Caki2 (cell line): ENCODE measurements around the gene OLR1. TPM values are rescaled to one million over a fixed set of nuclear protein-coding genes. Genes with fewer than 3 reads are reported as not detected.
"Not testable (repeated sequence)": the region's sequence is repeated elsewhere in the genome, so short reads cannot be mapped to it uniquely, and the experiment has no call there.

Source experiments
- DNase-seq: peaks from one replicate; pipeline ENCODE4 v3.0.0-alpha.2; 2015; ENCODE audit warnings: low read depth
- in situ Hi-C: cut with HindIII; loops from 2 replicates; pipeline ENCODE4 v1.10.0; 2016; ENCODE audit warnings: low sequenced_read_pairs, low pct_unique_long_range_greater_than_20kb, mixed read lengths
- total RNA-seq: library from RNA; depleted of rRNA; stranded (reverse); fragments of >200 nt; shearing (Covaris generic); gene quantifications from 2 replicates; pipeline ENCODE4 v1.2.3, GENCODE V29; 2014; ENCODE audit warnings: low replicate concordance

The OLR1 gene
- total RNA-seq, 1 experiment from 2014 or later: not detected

GRCh38 chr12:10196210-10196609 is 24.3 kb upstream of the OLR1 start:
- DNase-seq: no peak
- in situ Hi-C loops: no loop called here

- in situ Hi-C loops: no loop called here
Observed at GRCh38 chr12:10194160-10194670, 22.3 kb upstream of the OLR1 start.

GRCh38 chr12:10191865-10192264 is 19.9 kb upstream of the OLR1 start:
- in situ Hi-C loops: no loop called here
- peak; percentile 65 for DNase-seq

More at GRCh38 chr12:10194160-10194670, 22.3 kb upstream of the OLR1 start:
- no peak for DNase-seq

GRCh38 chr12:10190558-10191388 is 18.8 kb upstream of the OLR1 start:
- in situ Hi-C loops: no loop called here

GRCh38 chr12:10189653-10190052 is 17.7 kb upstream of the OLR1 start:
- in situ Hi-C loops: no loop called here
- DNase-seq: no peak

More at GRCh38 chr12:10190558-10191388, 18.8 kb upstream of the OLR1 start:
- DNase-seq: peak; percentile 59

- DNase-seq, in situ Hi-C loops: not testable (repeated sequence)
Observed at GRCh38 chr12:10186958-10187357, 15.0 kb upstream of the OLR1 start.

GRCh38 chr12:10186299-10186698 is 14.4 kb upstream of the OLR1 start:
- no peak for DNase-seq
- in situ Hi-C loops: no loop called here

- in situ Hi-C loops: no loop called here
- DNase-seq: no peak
Observed at GRCh38 chr12:10184261-10184843, 12.4 kb upstream of the OLR1 start.

- in situ Hi-C loops: no loop called here
- no peak for DNase-seq
Observed at GRCh38 chr12:10182354-10183049, 10.6 kb upstream of the OLR1 start.

- in situ Hi-C loops: no loop called here
- peak; percentile 24 for DNase-seq
Observed at GRCh38 chr12:10179776-10180181, 7.8 kb upstream of the OLR1 start.

- in situ Hi-C loops: no loop called here
- DNase-seq: no peak
Observed at GRCh38 chr12:10178821-10179220, 6.9 kb upstream of the OLR1 start, which contains the start of gene TMEM52B. Gene TMEM52B, plus strand, starts transcription at chr12:10179032. Its CDS starts 543 bp downstream, at chr12:10179575.

GRCh38 chr12:10175846-10176636 is 4.1 kb upstream of the OLR1 start:
- in situ Hi-C loops: no loop called here
- DNase-seq: no peak

- no peak for DNase-seq
- in situ Hi-C loops: no loop called here
Observed at GRCh38 chr12:10174986-10175614, 3.2 kb upstream of the OLR1 start.

- no peak for DNase-seq
- in situ Hi-C loops: no loop called here
Observed at GRCh38 chr12:10170216-10170615, 1.7 kb downstream of the OLR1 start.

- in situ Hi-C loops: no loop called here
- DNase-seq: no peak
Observed at GRCh38 chr12:10169104-10169503, 2.8 kb downstream of the OLR1 start.

GRCh38 chr12:10167599-10167998 is 4.3 kb downstream of the OLR1 start:
- in situ Hi-C loops: no loop called here
- no peak for DNase-seq

GRCh38 chr12:10165421-10165820 is 6.5 kb downstream of the OLR1 start:
- no peak for DNase-seq
- in situ Hi-C loops: no loop called here

GRCh38 chr12:10163084-10163483 is 8.8 kb downstream of the OLR1 start:
- no peak for DNase-seq
- in situ Hi-C loops: no loop called here
